NAMALWA (cell line): ENCODE data around the gene ANGPTL2.
A peak's percentile ranks its signal among the peaks of the same experiment; 100 is the strongest.

ENCODE experiments used
- DNase-seq: peaks from one replicate; pipeline ENCODE4 v3.0.0-alpha.2; 2015; ENCODE audit warnings: low spot score

The ANGPTL2 gene

DNA sequence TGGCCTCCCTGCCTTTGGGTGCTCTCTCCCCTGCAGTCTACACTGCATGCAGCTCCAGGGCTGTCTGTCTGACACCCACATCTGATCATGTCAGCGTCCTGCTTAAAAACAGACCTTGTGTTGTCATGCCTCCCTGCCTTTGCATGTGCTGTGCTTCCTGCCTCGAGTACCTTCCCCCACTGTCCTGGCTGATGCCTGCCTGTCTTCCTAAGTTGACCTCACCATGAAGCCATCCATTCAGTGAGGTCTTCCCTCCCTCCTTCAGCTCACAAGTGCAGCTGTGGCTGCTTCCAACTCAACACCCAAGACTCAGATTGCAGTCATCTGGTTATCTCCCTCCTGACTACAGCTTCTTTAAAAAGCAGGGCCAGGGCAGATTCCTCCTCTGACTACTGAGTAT lies 5.5 kb downstream of the ANGPTL2 start:
- DNase-seq, result peak; percentile 8

DNA sequence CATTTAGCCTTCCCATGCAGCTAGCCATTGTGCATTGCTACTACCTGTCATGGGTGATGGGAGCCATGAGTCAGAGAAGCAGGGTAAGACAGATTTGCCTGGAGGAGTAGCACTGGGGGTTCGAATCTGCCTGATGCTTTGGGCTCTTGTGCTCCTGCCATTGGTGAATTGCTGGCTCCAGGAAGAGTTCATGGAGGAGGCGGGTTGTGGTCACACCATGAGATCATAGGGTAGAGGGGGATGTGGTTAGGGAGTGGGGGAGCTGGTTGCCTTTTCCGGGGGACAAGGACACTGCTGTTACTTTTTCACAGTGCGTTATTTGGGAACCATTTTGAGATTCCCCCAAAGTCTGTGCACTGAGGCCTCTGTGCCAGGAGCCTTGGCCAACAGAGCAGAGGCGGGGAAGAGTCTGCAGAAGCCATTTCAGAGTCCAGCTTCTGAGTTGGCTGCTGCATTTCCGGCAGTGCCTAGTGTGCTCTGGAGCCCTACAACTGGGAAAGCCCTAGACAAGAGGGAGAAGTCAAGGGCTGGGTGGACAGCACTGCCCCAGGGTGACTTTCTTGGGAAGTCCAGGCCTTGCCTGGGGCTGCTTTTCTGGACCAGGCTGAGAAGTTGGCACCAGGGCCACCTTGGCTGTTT lies 6.2 kb downstream of the ANGPTL2 start:
- no peak for DNase-seq

DNA sequence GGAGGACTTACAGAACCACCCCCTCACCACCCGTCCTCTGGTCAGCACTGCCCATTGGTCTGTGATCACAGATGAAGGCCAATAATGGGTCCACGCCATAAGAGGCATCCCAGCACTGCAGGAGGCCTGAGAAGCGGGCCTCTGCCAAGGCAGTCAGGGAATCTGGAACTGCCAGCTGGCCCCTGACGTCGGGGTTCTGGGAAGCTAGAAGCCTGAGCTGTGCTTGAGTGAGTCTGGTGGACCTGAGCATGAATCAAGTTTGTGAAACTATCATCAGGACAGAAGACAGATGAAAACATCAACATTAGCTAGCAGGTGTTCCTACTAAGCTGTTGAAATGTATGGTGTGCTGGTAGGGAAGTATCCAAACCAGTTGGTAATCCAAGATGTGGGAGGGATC lies 7.8 kb downstream of the ANGPTL2 start:
- DNase-seq, result no peak

DNA sequence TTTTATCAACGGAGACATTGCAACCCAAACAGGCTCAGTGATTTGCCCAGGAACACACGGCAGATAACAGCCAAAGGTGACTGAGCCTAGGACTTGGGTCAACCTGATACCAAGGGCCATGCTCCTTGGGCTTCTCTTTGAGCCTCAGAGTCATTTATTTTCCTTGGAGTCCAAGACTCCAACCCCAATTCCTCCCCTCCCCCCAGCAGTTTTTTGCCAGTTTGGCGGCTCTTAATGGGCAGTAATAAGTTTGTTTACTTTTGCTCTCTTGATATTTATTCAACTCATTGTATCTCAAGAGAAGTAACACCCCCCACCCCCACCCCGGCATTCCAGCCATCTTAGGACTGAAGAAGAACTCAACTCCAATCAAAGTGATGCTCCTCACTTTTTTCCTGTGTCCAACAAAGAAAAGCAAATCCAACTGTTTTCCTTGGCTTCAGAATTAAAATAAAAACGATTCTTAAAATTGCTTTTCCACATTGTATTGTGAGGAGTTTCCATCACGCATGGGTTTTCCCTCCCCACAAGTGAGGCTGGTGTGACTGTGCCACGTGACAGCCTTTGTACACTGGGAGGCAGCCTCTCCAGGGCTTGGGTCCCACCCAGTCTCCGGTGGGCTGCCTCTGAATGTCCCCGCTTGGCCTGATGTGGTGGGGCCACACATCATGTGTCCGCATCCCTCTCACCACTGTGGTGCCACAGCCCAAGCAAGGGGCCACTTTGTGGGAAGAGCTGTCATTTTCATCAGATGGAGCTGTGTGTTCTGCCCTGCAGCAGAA lies 9.1 kb downstream of the ANGPTL2 start:
- DNase-seq, result no peak

DNA sequence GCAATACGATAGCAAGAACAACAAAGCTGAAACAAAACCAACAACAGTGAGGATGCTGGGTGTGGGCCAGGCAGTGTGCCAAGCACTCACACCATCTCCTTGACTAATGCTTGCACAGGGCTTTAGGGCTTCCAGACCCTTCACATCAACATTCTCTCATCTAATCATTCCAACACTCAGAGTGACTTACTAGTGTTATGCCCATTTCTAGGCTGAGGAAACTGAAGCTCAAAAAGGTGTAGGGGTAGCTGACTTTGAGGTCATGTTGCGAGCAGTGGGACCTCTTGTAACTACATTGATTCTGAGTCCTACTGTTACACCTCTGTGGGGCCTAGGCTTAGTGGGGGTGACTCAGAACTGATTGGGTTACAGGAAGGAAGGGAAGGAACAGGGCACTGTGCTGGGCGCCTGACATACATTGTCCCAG lies 9.7 kb downstream of the ANGPTL2 start:
- DNase-seq, result no peak

DNA sequence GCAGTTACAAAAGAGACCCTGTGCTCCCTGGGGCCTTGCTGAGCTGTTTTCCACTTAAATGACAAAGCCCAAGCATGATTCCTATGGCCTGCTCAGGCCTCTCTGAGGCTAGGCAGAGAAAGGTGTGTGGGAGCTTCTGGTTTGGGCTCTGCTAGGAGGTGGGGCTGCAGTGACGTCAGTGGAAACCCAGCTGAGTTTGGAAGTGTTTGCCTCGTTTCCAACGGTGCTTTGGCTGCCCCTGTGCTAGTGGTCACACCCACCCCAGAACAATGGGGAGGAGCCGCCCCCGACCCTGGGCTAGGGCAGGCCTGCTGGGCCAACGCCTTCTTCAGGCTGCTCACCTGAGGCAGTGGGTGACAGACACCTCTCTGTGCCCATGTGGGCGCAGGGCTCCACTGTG lies 10.4 kb downstream of the ANGPTL2 start:
- DNase-seq, result no peak

DNA sequence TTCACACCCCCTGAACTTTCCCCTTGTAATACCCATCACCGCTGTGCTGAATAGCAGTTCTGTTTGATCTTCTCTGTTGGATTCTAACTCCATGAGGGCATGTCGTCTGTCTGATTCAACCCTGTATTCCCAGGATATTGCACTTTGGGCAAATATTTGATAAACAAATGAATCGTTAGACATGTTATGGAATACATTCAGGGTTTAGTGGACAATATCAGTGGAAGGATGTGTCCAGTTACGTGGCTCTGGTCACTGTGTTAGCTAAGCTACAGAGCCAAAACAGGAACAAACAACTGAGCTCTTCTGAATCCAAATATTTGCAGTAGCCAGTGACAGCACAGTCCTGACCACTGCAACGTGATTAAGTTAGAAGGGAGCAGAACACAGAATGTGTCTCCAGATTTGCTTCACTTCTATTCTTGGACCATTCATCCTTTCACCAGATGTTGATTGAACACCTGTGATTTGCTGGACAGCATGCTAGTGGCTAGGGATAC lies 13.2 kb downstream of the ANGPTL2 start:
- no peak for DNase-seq

DNA sequence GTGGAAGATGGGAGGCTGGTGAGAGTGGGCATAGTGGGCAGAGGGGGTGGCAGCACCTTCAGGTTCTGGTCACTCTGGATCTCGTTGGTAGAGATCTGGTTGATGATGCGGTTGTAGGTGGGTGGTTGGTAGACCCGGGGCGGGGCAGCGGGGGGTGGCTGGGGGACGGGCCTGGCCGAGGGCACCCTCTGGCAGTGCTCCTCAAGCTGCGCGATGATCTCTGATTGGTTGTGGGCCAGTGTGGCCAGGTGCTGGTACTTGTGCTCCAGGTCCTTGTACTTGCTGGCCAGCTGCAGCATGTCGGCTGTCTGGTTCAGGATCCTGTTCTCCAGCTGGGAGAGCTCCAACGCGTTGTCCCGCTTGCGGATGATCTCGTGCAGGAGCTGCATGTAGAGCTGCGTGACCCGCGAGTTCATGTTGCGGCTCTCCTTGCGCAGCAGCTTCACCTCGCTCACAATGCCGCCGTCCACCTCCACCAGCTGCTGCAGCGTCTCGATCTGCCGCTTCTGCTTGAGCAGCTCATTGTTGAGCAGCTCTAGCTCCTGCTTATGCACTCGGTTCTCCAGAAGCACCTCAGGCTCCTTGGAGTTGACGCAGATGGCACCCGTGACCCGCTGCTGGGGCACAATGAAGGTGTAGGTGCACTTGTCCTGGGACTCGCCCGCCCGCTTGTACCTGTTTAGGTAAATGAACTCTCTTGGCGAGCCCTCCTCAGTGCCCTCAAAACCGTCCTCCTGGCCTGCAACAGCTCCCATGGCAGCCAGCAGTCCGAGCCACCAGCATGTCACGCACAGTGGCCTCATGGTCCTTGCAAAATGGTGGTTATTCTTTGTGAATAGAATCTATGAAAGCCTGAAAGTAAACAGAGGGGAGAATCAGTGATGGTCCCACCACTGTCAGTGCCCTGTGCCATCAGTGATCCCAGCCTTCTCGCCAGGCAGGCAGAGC lies 14.2 kb downstream of the ANGPTL2 start:
- no peak for DNase-seq

DNA sequence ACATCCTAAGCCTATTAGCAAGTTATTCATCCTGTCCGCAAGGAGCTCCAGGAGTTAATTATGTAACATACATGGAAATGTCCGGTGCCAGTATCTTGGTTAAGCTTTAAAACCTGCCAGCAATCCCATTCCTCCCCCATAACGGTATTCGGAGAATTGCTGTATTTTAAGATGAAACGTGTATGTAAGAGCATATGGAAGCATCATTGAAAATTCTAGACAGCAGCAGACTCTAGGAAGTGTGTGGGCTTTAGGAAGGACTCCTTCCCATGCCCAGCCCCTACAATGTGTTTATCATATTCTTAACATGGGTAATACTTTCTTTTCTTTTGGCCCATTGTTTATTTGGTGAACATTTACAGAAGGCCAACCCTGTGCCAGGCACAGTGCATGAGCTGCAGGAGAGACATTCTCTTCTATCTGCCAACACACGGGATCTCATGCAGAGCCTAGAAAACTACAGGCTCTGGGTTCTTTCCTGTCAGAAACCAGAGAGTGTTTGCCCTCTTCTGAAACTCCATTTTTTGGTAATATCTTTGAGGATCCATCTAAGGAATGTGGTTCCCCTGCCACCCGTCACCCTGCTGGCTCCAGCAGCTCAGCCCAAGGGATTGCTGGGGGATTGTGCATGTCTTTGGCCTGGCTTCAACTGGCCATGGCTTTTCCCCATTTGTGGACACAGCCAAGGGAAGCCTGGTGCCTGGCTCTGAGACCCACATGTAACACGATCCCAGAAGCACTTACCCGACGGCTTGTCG lies 15.1 kb downstream of the ANGPTL2 start:
- DNase-seq, result no peak

DNA sequence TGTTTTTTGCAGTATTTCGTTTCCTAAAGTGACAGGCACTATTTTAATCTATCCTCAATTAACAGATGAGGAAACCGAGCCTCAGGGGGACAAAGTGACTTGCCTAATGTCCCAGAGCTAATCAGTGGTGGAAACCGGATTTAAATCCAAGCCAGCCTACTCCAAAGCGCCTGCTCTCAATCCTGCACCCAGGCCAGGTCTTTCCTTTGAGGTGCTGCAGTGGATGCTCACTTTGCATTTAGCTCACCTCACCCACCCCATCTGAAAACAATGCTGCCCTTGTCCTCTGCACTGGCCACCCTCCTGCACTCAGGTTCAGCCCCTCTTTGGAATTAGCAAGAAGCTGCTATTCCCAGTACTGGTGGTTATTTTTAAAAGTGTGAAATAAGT lies 16.0 kb downstream of the ANGPTL2 start:
- no peak for DNase-seq

DNA sequence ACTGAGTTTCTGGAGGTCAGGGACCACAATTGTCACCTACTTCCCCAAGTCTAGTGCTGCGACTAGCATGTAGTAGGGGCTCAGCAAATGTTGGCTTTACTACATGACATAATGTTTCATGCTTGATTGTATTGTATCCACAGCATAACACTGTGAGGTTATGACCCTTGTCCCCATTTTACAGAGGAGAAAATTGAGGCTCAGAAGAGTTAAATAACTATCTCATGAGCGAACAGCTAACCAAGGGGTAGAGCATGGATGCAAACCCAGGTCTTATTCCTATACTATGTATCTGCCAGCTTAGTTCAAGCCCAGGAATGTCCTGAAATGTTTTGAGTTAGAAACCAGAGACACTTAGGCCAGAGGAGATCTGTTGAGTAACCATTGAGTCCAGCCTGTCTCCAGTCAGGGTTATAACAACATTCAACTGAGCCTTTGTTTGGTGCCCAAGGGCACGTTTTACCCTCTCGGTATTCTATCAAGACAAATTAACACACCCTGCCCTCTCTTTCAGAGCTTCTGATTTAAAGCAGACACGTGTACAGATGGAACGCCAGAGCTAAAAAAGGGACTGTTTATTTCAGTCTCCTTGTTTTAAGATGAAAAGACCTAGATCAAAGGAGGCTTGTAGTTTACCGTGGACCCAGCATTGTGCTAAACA lies 16.5 kb downstream of the ANGPTL2 start:
- no peak for DNase-seq

DNA sequence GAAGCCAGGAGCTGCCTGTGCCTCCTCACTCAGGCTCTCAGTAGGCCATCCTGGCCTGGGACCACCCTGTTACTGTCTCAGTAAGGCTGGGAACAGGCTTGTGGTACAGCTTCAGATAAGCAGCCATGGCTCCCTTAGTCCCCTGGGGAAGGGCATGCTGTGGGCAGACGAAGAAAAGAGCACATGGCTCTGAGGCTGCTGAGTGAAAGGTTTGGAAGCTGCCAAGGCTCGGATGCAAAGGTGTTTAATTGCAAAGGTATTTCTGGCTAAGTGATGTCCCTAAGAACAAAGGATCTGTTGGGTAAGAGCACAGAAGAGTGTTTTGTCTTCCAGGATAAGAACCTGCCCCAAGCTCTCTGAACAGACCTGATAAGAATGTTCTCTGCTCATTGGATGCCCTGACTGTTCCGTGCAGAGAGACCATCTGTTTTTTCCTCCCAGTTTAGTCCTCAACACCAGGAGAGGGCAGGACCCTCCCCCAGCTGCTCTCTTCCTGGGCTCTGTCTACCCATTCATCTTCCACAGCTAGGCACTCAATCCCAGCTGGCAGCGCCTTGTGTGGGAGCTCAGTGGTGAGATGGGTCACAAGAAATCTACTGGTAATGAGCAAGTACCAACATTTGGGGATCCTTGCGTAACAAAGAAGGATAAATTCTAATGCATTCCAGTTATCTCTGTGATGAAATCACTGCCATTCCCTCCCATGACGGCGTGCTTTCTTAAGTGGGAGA lies 17.7 kb downstream of the ANGPTL2 start:
- no peak for DNase-seq

DNA sequence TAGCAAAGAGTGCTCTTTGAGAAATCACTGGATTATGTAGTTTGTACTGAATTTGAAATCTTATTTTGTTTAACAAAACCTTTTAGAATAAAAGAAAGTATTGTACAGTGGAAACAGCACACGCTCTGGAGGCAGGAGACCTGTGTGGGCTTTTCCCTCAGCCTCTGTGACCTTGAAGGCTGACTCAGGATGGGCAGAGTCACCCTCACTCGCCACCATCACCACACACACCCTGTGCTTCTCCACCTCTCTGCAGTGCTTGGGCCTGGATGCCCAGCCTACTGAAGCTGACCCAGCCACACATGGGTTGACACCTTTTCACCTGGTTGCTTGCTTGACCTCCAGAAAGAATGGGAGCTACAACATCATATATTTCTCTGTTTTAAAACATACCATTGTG lies 19.6 kb downstream of the ANGPTL2 start:
- DNase-seq, result no peak

DNA sequence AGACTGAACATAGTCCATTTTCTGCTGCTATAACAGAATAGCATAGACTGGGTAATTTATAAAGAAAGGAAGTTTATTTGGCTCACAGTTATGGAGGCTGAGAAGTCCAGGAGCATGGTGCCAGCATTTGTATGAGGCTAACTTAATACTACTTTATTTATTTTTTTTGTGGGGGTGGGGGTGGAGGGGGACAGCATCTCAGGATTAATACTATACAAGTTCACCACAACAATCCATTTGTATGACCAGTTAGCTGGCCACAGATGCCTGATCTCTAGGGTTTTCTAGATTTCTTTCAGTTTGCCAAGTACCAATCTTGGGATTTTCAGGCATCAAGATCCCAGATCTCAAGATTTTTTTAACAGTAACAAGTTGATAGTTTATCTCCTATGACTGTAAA lies 20.3 kb downstream of the ANGPTL2 start:
- no peak for DNase-seq

DNA sequence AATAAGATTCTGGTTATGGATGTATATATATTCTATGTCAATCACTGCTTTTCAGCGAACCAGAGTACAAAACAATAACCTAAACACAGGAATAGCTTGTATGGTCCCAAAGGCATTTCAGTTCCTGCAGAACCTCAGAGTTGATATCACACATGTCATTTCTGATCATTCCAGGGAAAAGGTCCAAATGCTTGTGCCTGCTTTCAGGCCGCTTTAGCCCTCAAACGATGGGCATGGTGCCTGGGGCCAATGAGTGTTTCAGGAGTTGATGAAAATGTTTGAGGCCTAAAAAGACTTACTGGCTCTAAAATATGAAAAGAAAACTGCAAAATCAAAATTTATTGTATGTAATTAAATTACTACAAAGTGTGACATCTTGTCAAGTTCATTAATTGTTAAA lies 22.8 kb downstream of the ANGPTL2 start:
- DNase-seq, result no peak

DNA sequence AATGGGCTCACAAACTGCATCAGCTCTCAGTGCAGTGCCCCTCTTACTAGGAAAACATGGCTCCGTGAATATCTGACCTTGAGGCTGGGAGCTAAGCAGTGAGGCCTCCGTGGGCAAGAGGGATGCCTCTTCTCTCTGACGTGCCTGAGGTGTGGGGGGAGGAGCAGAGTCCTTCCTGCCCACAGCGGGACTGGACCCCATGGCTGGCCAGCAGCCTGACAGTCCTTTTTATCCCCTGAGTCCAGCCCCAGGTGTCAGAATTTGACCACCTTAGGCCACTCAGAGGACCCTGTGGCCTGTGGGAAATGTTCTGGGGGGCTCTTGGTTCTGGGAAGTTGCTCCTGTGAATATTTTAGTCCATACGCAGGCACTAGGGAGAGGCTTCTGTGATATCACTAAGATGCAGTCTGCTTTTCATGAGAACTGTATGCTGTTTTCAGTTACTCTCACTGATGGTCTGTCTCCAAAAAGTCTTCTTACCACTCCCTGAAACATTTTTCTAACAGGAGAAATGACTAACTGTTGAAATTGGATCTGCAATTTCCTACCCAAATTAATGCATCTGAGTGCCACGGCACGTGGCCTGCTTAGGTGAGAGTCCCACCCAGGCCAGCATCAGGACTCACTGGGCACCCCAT lies 23.4 kb downstream of the ANGPTL2 start:
- DNase-seq, result no peak

DNA sequence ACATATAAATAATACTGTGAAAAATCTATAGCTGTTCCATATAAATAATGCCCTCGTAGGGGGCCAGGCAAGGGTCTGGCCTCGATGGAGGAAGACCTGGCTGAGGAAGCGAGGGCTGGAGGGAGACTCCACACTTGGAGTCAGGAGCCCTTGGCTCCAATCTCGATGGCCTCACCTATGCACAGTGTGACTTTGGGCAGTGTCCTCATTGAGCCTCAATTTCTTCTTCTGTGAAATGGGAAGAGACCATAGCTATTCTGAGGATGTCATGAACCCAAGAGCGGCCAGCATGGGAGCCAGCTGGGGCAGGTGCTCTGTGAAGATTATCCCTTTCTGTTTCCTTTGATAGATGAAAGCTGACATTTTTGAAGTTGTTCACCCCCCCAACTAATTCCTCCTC lies 24.8 kb downstream of the ANGPTL2 start:
- no peak for DNase-seq

DNA sequence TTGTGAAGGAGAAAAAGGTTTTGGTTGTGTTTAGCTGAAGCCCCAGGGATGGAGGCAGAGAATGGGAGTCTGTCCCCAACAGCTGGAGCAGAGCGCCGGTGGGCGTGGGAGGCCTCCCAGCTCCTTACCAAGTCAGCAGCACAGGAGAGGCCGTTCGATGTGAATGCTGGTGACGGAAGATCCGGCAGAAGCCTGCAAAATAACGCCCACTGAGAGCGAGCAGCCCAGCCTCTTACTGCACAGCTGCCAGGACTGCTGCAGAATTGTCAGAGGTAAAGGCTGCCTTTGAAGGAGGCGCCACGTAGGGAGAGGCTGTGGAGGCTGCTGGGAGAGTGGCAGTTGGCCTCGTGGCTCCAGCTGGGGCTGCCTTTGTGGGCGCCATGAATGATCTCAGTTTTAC lies 26.2 kb downstream of the ANGPTL2 start:
- no peak for DNase-seq

DNA sequence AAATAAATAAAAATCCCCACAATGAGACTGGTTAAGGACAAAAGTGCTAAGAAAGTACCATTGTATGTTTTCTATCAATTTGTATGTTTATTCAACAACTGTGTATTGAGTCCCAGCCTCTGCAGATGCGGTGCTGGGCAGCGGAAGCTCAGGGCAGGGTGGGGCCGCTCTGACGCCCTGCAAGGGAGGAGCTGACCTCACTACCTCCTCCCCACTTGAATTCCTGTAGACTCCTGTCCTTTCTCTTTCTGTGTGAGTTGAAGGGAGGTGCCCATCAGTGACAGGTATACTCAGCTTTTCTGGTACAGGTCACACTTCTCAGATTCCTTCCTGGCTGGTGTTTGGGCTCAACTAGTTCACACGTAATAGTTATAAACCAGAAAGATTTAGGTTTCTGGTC lies 27.0 kb downstream of the ANGPTL2 start:
- no peak for DNase-seq
